Osteocyte (in vitro differentiated cells): ENCODE results near the gene PITPNC1. TPM values are rescaled to one million over a fixed set of nuclear protein-coding genes. Genes with fewer than 3 reads are reported as not detected.

Source experiments
- DNase-seq: peaks from one replicate; pipeline ENCODE4 v3.0.0; 2021; ENCODE audit warnings: mixed read lengths; ENCODE audit not compliant: unreplicated experiment; ENCODE audit errors: extremely low spot score
- H3K27ac Mint-ChIP-seq: one replicate; pipeline ENCODE4 v1.8.0; 2021; ENCODE audit warnings: mild to moderate bottlenecking, mixed read lengths; ENCODE audit not compliant: unreplicated experiment
- H3K27me3 Mint-ChIP-seq: one replicate; pipeline ENCODE4 v1.8.0; 2021; ENCODE audit warnings: mixed read lengths; ENCODE audit not compliant: unreplicated experiment
- H3K36me3 Mint-ChIP-seq: one replicate; pipeline ENCODE4 v1.8.0; 2021; ENCODE audit warnings: mixed read lengths; ENCODE audit not compliant: unreplicated experiment
- H3K4me1 Mint-ChIP-seq: one replicate; pipeline ENCODE4 v1.8.0; 2021; ENCODE audit warnings: mixed read lengths; ENCODE audit not compliant: unreplicated experiment
- H3K4me3 Mint-ChIP-seq: one replicate; pipeline ENCODE4 v1.8.0; 2021; ENCODE audit warnings: mild to moderate bottlenecking, moderate library complexity, mixed read lengths; ENCODE audit not compliant: unreplicated experiment
- H3K9me3 Mint-ChIP-seq: one replicate; pipeline ENCODE4 v1.8.0; 2021; ENCODE audit warnings: mixed read lengths; ENCODE audit not compliant: unreplicated experiment
- total RNA-seq: library from RNA; stranded (reverse); gene quantifications from 2 replicates; pipeline ENCODE4 v1.2.1, GENCODE V29; 2021
- TF ChIP-seq, protein P1 (sequence below): fragments of 200-600 bp; sonication (generic); IDR thresholded peaks from 2 replicates; pipeline ENCODE4 v1.5.0; 2021; ENCODE audit warnings: antibody characterized with exemption, mild to moderate bottlenecking, moderate library complexity

Gene PITPNC1
- total RNA-seq, 1 donor from 2014 or later: 18.0 TPM

DNA sequence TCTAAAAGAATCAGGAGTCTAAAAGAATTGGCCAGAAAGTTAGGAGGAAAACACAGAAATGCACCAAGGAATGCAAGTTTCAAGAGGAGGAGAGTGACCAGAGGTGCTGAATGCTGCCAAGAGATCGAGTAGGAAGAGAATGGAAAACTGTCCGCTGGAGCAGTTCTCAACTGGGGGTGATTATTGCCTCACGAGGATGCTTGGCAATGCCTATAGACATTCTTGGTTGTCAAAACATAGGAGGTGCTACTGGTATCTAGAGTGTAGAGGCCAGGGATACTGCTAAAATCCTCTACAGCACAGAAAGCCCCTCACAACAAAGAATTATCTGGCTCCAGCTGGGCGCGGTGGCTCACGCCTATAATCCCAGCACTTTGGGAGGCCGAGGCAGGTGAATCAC lies 258.6 kb downstream of the PITPNC1 start:
- Mint-ChIP-seq H3K27ac (no peak overlapping the region), H3K4me3 (no peak overlapping the region), H3K9me3 (no peaks in the 10 kb centered on the region), H3K36me3 (peaks cover 14% of the 10 kb centered on the region), H3K4me1 (peaks cover 2% of the 10 kb centered on the region), H3K27me3 (no peaks in the 10 kb centered on the region)
- TF ChIP-seq, protein P1, sequence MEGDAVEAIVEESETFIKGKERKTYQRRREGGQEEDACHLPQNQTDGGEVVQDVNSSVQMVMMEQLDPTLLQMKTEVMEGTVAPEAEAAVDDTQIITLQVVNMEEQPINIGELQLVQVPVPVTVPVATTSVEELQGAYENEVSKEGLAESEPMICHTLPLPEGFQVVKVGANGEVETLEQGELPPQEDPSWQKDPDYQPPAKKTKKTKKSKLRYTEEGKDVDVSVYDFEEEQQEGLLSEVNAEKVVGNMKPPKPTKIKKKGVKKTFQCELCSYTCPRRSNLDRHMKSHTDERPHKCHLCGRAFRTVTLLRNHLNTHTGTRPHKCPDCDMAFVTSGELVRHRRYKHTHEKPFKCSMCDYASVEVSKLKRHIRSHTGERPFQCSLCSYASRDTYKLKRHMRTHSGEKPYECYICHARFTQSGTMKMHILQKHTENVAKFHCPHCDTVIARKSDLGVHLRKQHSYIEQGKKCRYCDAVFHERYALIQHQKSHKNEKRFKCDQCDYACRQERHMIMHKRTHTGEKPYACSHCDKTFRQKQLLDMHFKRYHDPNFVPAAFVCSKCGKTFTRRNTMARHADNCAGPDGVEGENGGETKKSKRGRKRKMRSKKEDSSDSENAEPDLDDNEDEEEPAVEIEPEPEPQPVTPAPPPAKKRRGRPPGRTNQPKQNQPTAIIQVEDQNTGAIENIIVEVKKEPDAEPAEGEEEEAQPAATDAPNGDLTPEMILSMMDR: no peak
- DNase-seq: no peak

DNA sequence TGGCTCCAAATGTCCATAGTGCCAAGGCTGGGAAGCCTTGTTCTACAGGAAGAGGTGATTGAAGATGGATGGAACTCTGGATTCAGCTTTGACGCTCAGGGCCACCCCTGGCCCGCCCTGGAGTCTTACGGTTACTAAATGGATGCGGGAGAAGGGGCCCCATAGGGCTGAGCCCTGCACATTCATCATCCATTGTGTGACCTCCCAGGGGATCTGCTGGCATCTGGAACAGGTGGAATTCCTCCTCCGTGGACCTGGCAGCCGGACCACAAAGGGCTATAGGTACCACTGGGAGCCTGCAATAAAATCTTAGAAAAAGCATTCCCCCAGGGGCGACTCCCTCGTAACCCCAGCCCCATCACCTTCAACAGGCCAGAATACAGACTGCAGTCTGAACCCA lies 259.2 kb downstream of the PITPNC1 start:
- no peak for DNase-seq
- H3K36me3 Mint-ChIP-seq: peaks cover 14% of the 10 kb centered on the region
- peaks cover 2% of the 10 kb centered on the region for H3K4me1 Mint-ChIP-seq
- TF ChIP-seq, protein P1: no peak
- no peaks in the 10 kb centered on the region for H3K9me3 Mint-ChIP-seq
- no peak overlapping the region for H3K4me3 Mint-ChIP-seq
- H3K27me3 Mint-ChIP-seq: no peaks in the 10 kb centered on the region
- H3K27ac Mint-ChIP-seq: no peak overlapping the region

- Mint-ChIP-seq H3K27ac (no peak overlapping the region), H3K27me3 (no peaks in the 10 kb centered on the region), H3K4me3 (no peak overlapping the region), H3K36me3 (peaks cover 14% of the 10 kb centered on the region), H3K9me3 (no peaks in the 10 kb centered on the region), H3K4me1 (peaks cover 2% of the 10 kb centered on the region)
- DNase-seq: no peak
- TF ChIP-seq, protein P1: no peak
These were observed 259.9 kb downstream of the PITPNC1 start for GRCh38 chr17:67636834-67637520.

DNA sequence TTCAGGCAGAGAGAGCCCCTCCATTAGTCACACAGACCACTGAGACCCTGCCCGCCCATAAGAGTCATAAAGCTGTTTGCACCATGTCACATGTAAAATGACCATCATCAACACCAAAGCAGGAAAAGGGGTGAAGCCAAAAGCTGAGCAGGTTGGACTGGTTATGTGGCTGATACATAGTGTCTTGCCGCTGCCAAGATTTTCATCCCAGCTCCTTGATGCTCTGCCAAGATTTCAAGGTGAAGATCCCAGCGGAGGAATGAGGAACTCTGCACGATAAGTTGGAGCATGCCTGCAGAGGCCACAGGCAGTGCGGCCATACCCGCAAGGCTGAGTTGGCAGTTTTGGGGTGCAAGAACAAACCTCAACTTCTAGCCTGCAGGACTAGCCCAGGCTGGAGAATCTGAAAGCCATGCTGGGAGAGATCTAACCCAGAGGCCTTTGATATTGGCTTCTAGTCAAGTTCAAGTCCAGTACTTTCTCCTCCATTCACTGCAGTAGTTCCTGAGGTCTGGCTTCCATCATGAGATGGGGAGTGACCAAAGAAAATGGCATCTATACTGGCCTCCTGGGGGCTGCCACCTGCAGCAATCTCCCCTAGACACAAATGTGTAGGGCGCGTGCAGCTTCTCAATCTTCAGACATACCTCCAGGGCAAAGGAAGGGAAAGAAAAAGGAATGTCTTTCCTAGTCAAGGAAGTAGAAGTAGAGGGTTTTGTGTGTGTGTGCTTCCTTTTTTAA lies 261.0 kb downstream of the PITPNC1 start:
- Mint-ChIP-seq H3K27ac (no peak overlapping the region), H3K27me3 (no peaks in the 10 kb centered on the region), H3K9me3 (no peaks in the 10 kb centered on the region), H3K36me3 (peaks cover 5% of the 10 kb centered on the region), H3K4me1 (peaks cover 2% of the 10 kb centered on the region), H3K4me3 (no peak overlapping the region)
- DNase-seq: no peak
- TF ChIP-seq, protein P1: no peak

- no peaks in the 10 kb centered on the region for H3K27me3 Mint-ChIP-seq
- H3K9me3 Mint-ChIP-seq: no peaks in the 10 kb centered on the region
- peaks cover 5% of the 10 kb centered on the region for H3K36me3 Mint-ChIP-seq
- peaks cover 2% of the 10 kb centered on the region for H3K4me1 Mint-ChIP-seq
- no peak for DNase-seq
- H3K4me3 Mint-ChIP-seq: no peak overlapping the region
- TF ChIP-seq, protein P1: no peak
- H3K27ac Mint-ChIP-seq: no peak overlapping the region
These were observed 261.8 kb downstream of the PITPNC1 start for GRCh38 chr17:67638871-67639270.
